NCI-H2196 (cell line): ENCODE measurements around the gene TTC3.
"Not testable (repeated sequence)": the region's sequence is repeated elsewhere in the genome, so short reads cannot be mapped to it uniquely, and the experiment has no call there.

ENCODE experiments used
- DNase-seq: peaks from one replicate; lab custom pipeline; 2025; ENCODE audit not compliant: unreplicated experiment; lab: John Stamatoyannopoulos, UW

TTC3 gene

GRCh38 chr21:37072988-37073416 lies at the start of gene TTC3, which contains the start of gene PIGP:
Gene TTC3, plus strand, starts transcription at chr21:37073254. Its CDS starts 14,004 bp downstream, at chr21:37087258.
Gene PIGP, minus strand, starts transcription at chr21:37073071. Its CDS starts 556 bp downstream, at chr21:37072515.
- DNase-seq: peak; percentile 95

GRCh38 chr21:37026499-37026898 lies 46.6 kb upstream of the TTC3 start:
- no peak for DNase-seq

DNA sequence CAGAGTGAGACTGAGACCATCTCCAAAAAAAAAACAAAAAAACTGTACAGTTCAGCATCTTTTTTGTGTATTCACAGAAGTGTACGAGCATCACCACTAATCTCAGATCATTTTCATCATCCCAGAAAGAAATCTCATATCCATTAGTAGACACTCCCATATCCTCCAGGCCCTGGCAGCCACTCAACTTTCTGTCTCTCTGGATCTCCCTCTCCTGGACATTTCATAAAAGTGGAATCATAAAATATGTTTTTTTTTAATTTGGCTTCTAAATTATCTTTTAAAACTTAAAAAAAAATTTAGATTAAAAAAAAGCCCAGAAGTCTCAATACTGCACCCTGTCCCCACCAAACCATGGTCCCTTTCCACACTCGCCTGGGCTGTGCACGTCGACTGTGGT lies 44.5 kb upstream of the TTC3 start:
- no peak for DNase-seq

GRCh38 chr21:37030864-37031263 lies 42.2 kb upstream of the TTC3 start:
- DNase-seq: no peak

GRCh38 chr21:37032293-37032692 lies 40.8 kb upstream of the TTC3 start:
- no peak for DNase-seq

DNA sequence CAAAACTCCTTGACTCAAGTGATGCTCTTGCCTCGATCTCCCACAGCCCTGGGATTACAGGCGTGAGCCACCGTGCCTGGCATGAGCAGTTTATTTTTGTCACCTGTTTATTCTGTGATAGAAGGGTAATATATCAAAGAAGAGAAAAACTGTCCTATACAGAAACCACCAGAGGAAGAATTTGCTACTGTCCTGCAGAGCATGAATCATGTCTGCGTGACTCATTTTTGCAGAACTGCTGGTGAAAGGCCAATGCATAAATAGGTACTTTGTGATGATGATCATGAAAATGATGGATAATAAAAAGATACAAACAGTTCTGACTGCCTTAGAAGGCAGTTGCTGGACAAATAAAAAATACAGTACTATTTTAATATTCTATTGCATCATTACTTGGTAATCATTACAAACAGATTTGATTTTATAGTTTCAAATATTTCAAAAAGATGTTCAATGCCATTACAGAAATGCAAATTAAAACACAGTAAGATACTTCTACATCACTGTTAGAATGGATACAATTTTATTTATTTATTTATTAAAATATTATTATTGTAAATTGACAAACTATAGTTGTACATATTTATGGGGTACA lies 40.1 kb upstream of the TTC3 start:
- DNase-seq: no peak

DNA sequence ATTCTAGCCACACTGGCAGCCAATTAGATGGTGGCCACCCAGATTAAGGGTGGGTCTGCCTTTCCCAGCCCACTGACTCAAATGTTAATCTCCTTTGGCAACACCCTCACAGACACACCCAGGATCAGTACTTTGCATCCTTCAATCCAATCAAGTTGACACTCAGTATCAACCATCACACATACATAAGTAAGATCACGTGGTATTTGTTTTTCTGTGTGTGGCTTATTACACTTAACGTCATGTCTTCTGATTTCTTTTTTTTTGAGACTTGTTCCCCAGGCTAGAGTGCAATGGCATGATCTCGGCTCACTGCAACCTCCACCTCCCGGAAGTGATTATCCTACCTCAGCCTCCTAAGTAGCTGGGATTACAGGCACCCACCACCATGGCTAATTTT lies 38.7 kb upstream of the TTC3 start:
- DNase-seq: not testable (repeated sequence)

DNA sequence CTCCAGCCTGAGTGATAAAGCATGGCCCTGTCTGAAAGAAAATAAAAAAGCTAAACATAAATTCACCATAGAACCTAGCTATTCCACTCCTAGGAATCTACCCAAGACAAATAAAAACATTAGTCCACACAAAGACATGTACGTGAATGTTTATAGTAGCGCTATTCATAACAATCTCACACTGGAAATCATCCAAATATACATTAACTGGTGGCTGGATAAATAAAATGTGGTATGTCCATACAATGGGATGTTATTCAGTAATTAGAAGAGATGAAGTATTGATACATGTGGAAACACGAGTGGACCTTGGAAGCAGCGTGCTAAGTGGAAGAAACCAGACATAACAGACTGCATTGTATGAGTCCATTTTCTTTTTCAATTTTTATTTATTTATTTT lies 36.9 kb upstream of the TTC3 start:
- no peak for DNase-seq

DNA sequence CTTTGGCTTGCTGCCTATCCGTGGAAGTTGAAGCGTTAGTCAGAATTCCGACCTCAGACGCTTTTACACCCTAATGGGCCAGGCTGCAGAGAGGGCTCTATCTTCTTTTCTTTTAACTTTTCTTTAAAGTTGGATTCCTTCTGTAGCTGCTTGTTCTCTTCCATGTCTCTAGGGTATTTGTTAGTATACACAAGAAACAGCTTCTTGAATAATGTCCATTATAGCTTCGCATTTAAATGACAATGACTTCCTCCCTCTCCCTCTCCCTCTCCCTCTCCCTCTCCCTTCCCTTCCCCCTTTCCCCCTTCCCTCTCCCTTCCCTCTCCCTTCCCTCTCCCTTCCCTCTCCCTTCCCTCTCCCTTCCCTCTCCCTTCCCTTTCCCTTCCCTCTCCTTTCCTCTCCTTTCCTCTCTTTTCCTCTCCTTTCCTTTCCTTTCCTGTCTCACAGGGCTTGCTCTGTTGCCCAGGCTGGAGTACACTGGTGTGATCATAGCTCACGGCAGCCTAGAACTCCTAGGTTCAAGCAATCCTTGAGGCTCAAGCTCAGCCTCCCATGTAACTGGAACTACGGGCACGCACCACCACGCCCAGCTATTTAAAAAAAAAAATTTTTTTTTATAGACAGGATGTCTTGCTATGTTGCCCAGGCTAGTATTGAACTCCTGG lies 33.5 kb upstream of the TTC3 start:
- DNase-seq: no peak

GRCh38 chr21:37040212-37040611 lies 32.8 kb upstream of the TTC3 start:
- DNase-seq: no peak

DNA sequence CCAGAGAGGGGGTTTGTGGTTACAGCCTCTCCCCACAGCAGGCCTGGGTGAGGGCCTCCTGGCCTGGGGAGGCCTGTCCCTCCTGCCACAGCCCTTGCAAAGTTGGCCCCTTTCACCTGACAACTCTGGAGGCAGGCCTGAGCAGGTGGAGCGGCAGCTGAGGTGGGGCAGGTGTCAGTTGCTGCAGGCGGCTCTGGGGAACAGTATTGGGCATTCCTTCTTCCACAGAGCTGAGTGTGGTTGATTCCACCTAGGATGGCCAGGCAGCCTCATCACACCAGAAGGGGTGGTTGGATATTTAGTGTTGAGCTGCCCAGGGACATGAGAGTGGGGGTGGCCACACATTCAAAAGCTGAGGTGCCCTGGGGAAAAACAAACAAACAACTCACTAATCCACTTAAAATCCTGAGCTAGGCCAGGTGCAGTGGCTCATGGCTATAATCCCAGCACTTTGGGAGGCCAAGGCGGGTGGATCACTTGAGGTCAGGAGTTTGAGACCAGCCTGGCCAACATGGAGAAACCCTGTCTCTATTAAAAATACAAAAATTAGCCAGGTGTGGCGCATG lies 31.3 kb upstream of the TTC3 start:
- DNase-seq: peak; percentile 33

GRCh38 chr21:37043818-37044217 lies 29.2 kb upstream of the TTC3 start:
- no peak for DNase-seq

- no peak for DNase-seq
Observed at GRCh38 chr21:37044643-37045042, 28.4 kb upstream of the TTC3 start.

GRCh38 chr21:37045149-37045548 lies 27.9 kb upstream of the TTC3 start:
- DNase-seq: no peak

DNA sequence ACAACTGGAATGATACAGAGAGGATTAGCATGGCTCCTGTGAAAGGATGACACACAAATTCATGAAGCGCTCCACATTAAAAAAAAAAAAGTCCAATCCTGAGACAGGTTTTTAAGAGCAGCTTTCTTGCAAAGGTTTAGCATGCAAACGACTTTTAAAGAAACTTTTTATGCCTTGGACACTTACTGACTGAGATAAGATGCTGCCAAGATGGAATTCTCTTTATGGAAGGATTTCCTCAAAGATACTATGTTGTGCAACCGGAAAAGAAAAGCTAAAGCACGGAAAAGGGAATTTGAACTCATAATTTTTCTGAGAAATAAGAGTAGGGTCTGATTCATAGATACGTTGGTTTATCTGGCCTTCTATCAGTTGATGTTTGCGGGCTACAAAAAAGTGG lies 27.5 kb upstream of the TTC3 start:
- no peak for DNase-seq

DNA sequence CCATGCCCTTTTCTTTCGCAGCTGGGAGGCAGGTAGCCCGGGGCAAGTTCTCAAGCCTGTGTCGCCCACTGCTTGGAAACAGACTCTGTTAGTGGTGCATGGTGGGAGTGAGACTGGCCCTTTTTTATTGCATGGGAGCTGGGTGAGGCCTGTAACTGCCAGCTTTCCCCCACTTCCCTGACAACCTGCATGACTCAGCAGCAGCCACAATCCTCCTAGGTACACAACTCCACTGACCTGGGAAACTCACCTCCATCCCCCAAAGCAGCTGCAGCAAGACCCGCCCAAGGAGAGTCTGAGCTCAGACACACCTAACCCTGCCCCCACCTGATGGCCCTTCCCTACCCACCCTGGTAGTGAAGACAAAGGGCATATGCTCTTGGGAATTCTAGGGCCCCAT lies 26.0 kb upstream of the TTC3 start:
- no peak for DNase-seq

DNA sequence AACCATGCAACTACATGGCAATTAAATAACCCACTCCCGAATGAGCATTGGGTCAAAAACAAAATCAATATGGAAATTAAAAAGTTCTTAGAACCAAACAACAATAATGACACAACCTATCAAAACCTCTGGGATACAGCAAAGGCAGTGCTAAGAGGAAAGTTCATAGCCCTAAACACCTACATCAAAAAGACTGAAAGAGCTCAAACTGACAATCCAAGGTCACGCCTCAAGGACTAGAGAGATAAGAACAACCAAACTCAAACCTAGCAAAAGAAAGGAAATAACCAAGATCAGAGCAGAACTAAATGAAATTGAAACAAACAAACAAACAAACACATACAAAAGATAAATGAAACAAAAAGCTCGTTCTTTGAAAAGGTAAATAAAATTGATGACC lies 23.3 kb upstream of the TTC3 start:
- DNase-seq: not testable (repeated sequence)

DNA sequence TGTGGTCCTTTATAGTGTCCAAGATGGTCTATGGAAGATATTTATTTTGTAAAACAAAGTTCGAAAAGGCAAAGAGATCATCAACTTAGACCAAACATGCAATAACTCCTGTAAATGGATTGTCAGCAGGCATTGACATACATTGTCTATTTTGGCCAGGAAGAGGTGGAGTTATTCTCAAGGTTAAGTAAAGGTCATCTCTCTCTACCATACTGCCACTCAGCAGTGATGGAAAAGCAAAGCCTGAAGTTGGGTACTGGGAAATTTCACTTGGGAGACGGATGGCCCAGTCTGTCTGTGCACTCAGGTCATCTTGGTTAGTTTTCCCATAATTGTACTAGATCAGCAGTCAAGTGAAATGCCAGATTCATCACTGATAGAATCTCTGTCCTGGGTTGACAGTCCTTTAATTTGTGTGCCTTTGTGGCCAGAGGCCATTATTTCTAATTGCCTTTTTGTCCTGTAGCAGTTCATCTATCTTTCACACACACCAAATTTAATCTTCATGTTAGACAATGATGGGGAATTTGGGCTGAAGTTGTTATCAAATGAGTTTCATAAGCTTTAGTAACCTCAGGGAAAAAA lies 17.7 kb upstream of the TTC3 start:
- no peak for DNase-seq

- DNase-seq: no peak
Observed at GRCh38 chr21:37057614-37058013, 15.4 kb upstream of the TTC3 start.

DNA sequence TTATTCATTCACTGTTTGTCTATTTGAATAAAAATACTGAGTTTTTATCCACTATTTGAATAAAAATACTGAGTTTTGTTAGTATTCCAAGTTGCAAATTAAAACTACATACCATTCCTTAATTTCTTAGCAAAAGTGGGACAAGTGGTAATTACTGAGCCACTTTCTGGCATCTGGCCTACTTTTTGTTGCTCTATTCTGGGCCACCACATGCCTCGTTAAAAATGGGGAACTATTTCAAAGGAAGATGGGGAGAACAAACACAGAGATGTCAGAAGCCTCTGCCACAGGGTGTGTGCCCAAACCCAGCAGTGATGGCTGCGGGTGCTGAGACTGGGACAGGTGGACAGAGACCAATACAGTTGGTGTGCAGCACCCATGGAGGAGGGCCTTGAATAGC lies 14.8 kb upstream of the TTC3 start:
- no peak for DNase-seq

GRCh38 chr21:37059181-37059580 lies 13.9 kb upstream of the TTC3 start:
- no peak for DNase-seq

GRCh38 chr21:37060296-37060695 lies 12.8 kb upstream of the TTC3 start:
- peak; percentile 90 for DNase-seq
